GM10266 (cell line): Measurements from ENCODE around the gene DYNLL2.

Experiments used
- DNase-seq: peaks from one replicate; pipeline ENCODE4 v3.0.0; 2012; ENCODE audit errors: extremely low spot score
- TF ChIP-seq, protein P1 (sequence below): IDR thresholded peaks from 2 replicates; pipeline ENCODE4 v1.5.1; 2012; ENCODE audit warnings: mild to moderate bottlenecking, low read depth; ENCODE audit not compliant: control insufficient read depth, insufficient read depth; ENCODE audit errors: missing control alignments

Gene DYNLL2

DNA sequence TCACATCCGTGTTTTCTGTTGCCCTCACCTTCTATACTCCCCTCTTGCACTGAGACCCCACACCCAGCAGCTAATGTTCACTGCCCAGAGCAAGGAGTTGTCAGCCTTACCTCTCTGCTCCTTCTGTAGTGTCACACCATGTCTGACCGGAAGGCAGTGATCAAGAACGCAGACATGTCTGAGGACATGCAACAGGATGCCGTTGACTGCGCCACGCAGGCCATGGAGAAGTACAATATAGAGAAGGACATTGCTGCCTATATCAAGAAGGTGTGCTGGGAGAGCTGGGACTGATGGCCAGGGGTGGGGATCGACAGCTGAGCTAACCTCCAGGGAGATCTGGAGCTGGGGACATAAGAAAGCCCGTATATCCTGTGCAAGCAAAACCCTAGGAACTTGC, 3.7 kb downstream of the DYNLL2 start:
- DNase-seq = no peak
- TF ChIP-seq, protein P1, sequence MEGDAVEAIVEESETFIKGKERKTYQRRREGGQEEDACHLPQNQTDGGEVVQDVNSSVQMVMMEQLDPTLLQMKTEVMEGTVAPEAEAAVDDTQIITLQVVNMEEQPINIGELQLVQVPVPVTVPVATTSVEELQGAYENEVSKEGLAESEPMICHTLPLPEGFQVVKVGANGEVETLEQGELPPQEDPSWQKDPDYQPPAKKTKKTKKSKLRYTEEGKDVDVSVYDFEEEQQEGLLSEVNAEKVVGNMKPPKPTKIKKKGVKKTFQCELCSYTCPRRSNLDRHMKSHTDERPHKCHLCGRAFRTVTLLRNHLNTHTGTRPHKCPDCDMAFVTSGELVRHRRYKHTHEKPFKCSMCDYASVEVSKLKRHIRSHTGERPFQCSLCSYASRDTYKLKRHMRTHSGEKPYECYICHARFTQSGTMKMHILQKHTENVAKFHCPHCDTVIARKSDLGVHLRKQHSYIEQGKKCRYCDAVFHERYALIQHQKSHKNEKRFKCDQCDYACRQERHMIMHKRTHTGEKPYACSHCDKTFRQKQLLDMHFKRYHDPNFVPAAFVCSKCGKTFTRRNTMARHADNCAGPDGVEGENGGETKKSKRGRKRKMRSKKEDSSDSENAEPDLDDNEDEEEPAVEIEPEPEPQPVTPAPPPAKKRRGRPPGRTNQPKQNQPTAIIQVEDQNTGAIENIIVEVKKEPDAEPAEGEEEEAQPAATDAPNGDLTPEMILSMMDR = no peak

DNA sequence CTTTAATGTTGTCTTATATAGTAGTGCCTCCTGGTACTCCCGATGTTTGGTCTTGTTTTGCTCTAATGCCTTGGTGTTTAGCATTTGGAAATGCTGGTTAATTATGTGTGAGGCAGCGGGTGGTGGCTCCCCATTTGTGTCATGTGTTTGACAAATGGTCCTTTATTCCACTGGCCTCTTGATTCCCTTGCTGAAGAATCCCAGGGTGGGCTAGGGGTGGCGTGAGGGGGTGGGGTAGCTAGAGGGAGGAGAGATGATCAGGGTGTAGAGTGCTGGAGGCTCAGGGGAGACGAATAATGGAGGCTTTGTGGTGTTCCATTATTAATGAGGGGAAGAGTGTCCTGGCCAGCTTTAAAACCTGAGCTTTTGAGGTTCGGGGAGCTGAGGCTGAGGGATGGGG, 5.4 kb downstream of the DYNLL2 start:
- TF ChIP-seq, protein P1 = no peak
- no peak for DNase-seq

DNA sequence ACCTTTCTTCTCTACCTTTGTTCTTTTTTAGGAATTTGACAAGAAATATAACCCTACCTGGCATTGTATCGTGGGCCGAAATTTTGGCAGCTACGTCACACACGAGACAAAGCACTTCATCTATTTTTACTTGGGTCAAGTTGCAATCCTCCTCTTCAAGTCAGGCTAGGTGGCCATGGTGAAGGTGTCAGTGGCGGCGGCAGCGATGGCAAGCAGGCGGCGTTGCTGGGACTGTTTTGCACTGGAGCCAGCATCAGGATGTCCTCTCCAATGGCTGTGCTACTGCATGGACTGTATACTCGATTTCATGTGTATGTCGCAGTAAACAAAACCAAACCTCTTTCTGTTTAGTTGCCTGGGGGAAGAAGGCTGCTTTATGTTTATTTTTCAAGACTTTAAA, 5.9 kb downstream of the DYNLL2 start:
- no peak for DNase-seq
- TF ChIP-seq, protein P1 = no peak

DNA sequence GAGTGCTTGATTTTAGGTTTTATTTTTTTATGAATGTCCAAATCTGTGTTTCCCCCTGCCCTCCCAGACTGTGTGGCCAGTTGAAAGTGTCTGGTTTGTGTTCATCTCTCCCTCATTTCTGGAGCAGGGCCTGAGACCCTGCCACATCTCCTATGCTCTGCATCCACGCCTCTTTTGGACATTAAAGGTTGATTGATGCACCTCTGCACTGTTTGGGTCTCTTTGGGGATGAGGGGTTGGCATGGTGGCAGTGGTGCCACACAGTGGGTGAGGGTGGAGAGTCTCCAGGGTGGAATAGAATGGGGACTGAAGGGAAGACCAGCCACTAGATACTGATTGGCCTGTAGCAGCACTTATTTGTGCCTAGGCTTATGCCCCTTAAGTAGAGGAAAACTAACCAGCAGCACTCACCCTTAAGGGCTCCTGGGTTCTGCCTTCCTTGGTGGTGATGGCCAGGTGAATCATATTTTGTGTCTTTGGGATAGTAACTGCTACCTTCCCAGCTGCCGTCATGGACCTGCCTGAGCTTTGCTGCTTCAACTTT, 7.9 kb downstream of the DYNLL2 start:
- DNase-seq = no peak
- TF ChIP-seq, protein P1 = no peak

DNA sequence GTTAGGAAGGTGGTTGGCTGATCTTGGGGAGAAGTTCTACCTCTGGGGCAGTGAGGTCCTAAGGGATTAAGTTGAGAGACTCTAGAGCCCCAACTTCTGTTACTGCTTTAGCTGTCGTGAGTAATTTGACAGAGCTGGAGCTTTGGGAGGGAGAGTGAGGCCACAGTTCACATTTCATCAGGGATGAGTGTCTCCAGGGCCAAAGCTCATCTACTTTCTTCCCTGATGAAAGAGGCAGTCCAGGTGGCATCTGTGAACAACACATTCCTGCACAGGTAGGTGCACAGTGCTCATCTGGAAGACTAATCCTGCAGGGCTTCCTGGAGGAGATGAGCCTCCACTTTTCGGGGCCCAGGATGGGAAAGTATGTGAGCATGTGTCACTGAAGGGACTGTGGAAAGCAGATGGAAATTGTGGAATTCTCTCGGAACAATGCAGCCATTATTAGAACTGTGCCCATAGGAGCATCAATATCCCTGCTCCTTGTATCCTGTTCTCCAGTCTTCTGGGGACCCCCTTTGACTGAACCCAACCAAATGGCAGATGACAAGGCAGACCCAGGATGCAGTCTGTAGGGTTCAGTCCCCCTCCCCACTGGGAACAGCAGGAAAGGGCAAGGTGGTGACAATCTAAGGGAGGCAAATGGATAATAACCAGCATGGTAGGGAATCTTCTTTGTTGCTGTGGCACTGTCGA, 9.0 kb downstream of the DYNLL2 start:
- no peak for DNase-seq

DNA sequence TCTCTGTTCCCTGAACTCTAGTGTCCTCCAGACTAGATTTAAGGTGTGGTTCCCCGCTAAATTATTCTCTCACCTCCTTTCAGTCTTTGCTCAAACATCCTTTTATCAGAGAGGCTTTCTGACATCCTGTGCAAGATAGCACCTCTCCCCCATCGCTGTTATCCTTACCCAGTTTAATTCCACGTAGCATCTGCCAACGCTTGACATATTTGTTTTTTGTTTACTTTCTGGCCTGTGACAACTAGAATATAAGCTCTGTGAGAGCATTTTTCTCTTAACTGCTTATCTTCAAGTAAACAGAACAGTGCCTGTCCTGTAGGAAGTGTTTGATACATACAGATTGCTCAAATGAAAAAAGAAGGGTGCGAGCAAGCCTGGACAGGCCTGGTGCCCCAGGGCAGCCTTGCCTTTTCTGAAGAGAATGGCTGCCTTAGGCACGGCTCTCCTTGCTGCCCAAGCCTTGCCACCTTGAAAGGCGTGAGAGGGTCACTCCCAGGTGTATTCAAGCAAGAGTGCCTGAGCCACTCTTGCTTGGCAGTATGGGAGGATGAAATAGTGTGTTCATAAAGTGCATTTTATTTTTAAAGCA, 9.7 kb downstream of the DYNLL2 start:
- TF ChIP-seq, protein P1 = no peak
- no peak for DNase-seq

More for the DNA sequence above, 9.0 kb downstream of the DYNLL2 start:
- TF ChIP-seq, protein P1 = no peak

DNA sequence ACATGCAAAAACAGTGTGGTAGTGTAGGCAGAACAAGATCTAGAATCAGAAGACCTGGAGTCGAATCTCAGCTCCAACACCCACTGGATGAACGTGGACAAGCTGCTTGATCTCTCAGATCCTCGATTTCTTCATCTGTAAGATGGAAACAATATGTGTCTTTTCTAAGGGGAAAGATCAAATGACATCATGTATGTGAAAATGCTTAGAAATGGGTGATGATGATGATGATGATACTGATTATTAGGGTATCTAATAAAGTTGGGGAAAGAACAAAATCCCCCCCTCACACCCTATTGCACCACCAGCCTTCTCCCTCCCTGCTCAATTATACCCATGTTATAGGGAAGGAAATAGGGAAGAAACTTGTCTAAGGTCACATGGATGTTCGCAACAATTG, 10.9 kb downstream of the DYNLL2 start:
- TF ChIP-seq, protein P1 = no peak
- DNase-seq = no peak
